ENCODE results near the gene MAP3K20.
"Not testable (repeated sequence)": the region's sequence is repeated elsewhere in the genome, so short reads cannot be mapped to it uniquely, and the experiment has no call there.

Gene MAP3K20

DNA sequence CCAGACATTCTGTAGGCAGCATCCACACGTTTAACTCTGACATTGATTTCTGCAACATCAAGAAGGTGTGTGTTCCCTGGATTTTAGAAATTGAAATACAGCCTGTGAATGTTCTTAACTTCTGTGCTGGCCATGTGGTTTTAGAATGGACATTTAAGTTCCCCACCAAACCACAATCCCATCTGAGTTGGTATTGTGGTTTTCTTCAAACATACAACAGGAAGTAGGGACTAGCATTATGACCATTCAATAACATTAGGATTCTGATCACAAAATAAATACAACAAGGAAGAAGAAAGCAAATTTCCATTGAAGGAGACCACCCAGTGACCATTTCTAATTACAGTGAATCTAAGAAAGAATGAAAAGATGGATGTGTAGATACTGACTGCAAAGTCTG lies 51.2 kb downstream of the MAP3K20 start:
- no peak for ATAC-seq

DNA sequence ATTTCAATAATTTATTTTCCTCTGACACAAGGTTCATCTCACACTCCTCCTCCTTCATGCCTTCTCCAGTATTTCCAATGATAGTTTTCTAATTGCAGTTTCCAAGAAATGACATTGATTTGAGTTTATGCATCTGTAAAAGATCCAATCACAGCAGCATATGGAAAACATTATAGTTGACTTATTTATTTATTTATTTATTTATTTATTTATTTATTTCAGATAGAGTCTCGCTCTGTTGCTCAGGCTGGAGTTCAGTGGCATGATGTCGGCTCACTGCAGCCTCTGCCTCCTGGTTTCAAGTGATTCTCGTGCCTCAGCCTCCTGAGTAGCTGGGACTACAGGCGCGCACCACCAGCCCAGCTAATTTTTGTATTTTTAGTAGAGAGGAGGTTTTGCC lies 52.5 kb downstream of the MAP3K20 start:
- not testable (repeated sequence) for ATAC-seq

DNA sequence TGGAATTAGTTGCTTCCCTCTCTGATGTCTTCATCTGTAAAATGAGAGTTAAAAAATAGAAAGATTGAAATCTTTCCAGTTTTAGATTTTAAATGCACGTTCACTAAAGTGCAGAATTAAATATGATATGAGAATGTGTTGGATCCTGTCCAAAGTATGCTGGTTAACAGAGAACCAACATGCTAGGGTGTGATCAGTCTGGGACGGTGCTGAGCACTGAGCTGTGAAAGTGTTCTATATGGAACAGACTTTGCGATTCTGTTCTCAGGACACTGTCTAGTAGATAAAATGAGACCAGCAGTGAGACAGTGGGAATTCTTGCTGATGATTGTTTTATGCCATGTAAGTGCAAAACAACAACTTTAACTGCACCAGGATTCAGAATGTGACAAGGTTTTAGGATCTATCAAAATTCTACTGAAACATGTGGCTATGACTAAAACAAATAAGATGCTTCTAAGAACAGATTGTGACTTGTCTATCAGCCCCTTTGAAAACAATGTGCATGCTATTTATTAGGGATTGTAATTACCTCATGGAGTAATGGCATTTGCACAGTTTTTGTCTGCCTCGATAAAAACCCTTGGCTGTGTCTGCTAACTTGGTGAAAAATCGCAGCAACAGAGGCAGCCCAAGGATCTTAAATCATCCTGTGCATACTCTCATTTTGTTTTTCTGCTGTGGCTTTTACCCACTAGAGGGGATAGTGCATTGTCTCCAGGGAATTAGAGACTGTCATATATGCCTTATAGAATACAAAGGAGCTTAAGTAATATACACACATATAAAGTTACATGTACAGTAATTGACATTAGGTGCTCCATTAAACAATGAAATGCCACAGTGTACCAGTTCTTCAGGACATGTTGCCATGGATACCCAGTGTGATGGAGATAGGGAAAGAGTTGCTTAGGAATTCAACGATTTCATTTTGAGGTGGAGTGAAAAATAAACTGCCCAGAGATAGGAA lies 55.1 kb downstream of the MAP3K20 start:
- ATAC-seq: no peak

DNA sequence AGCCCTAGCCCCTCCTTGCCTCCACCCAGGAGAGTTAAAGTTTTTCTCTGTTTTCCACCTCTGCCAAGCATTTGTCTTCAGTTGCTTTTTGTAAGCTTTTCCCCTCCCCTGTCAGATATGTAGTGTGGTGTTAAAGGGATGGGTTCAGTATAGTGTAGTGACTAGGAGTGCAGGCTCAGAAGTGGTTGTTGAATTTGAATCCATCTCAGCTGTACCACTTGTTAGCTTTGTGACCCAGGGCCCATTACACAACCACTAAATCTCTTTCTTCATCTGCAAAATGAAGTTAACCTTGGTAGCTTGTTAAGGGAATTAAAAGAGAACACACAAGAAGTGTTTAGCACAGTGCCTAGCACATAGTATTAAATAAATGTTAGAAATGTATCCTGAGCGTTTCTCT lies 56.9 kb downstream of the MAP3K20 start:
- peak in 1 of 2 donors; percentile 19 for ATAC-seq

DNA sequence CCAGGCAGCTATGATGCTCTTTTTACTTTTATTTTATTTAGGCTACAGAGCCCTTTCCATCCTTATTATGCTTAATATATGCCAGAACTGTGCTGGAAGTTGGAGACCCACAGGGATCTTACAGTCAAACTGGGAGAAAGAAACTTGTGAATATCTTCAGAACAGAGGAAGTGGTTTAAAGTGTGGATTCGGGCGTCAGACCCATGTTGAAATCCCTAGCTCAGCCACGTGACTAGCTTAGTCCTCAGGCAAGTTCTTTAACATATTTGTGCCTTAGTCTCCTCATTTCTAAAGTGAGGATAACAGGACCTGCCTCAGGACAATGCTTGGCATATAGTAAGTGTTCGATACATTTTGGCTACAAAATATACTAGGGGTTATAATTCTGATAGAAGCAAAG lies 59.1 kb downstream of the MAP3K20 start:
- ATAC-seq: no peak

DNA sequence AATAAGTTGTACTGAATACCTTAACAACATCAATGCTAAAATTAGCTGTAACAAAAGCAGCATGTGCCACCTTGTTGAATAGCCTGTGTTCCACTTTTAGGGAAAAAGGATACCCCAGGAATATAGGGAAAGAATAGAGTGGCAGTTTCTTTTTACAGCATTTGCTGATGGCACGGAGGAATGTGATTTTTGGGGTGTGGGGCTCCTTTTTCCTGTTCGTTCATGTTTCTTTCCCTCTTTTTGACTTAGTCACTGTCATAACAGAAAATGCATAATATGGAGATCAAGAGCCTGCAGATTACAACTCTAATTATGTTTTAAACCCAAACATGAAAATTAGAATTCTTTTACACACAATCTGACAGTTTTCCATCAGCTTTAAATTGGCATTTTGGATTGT lies 60.4 kb downstream of the MAP3K20 start:
- no peak for ATAC-seq

DNA sequence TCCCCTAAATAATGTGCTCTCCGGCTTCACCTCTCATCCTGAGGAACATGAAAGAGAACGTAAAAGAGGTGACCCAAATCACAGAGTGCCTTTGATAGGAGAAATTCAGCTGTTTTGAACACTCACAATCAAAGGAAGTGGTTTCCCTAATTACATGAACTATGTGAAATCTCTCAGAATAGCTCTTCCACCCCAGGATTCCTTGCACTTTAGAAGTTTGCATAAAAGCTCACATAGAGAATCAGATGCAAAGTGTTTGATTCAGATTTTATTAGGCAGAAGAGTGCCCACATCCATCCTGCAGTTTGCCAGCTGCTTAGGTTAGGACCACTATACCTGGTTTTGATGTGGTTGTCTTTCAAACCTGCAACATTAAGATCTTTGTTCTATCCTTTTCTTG lies 61.0 kb downstream of the MAP3K20 start:
- no peak for ATAC-seq

DNA sequence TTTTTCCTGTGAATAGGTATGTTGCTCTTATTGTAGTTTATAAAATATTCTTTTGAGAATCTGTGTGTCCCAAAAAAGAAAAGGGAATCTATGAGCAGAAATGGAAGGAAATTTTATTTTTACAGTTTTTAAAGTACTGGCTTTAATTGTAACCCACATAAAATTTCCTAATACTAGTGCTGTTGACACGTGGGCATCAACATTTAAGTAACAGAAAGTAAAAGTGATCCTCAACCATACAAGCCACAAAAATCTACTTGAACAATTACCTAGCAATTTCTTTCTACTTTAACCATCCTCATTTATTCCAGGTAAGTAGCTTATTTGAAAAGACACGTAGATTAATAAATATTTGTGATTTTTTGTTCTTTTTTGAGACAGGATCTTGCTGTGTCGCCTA lies 62.0 kb downstream of the MAP3K20 start:
- no peak for ATAC-seq

DNA sequence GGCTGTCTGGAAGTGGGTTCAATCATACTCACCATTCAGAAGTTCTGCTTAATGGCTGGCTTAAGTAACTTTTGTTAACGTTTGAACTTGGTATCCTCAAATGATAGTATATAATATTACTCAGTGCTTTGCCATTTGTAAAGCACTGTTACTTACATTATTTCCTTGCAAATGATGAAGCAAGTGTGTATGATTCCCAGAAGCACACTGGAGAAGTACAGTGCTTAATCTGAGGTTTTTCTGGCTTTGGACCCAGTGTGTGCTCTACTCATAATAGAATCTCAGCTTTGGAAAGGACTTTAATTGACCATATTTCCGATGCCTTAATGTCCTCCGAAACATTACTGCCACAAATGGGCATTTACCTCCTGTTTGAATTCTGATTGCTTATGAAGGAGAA lies 63.3 kb downstream of the MAP3K20 start:
- no peak for ATAC-seq

DNA sequence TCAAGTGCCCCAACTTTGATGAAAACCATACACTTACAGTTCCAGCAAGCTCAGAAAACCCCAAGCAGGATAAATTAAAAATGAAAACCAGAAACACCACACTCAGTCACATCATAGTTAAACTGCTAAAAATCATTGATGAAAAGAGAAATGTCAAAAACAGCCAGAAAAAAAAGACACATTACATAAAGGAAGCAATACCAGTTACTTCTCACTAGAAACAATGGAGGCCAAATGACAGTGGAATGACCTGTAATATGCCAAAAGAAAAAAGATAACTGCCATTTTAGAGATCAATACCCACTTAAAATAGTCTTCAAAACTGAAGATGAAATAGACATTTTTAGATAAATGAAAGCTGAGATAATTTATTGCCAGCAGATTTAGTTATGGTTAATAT lies 66.0 kb downstream of the MAP3K20 start:
- no peak for ATAC-seq

DNA sequence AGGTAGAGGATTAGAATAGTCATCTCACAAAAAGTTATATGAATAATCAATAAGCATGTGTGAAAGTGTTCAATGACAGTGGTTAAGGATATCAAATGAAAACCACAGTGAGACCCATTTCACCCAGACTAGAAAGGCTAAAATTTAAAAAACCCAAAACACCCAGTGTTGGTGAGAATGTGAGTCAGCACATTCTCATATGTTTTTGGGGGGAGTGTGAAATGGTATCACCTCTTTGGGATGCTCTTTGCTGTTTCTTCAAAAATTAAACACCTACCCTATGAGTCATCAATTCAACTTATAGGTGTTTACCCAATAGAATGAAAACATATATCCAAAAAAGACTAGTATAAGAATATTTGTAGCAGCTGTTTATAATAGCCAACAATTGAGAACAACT lies 69.8 kb downstream of the MAP3K20 start:
- peak; percentile 38 to 60 for ATAC-seq

DNA sequence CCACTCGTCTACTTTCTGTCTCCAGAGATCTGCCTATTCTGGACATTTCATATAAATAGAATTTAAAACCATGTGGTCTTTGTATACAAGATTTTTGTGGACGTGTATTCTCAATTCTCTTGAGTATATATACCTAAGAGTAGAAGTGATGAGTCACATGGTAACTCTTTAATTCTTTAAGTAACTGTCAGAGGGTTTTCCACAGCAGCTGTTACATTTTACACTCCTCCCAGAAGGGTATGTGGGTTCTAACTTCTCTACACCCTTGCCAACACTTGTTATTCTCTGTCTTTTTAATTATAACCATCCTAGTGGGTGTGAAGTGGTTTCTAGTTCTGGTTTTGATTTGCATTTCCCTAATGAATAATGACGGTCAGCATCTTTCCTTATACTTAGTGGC lies 70.9 kb downstream of the MAP3K20 start:
- ATAC-seq: peak in 1 of 2 donors; percentile 25

DNA sequence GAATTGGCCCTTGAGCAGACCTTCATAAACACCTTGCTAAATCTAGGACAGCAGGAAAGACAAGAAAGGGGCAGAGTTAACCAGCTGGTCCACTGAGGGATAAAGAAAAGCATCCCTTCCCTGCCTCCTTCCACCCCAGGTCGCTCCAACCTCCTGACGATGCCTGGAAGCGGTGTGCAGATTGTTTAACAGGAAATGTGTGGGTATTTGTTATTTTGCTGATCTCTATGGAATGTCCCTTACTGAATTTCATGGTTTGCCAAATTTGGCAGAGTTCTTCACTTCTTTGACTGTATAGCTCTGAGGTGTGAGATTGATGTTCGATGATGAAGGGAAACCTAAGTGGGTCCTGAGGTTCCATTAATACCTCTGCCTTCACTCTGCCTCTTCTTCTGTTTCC lies 72.9 kb downstream of the MAP3K20 start:
- ATAC-seq: no peak

DNA sequence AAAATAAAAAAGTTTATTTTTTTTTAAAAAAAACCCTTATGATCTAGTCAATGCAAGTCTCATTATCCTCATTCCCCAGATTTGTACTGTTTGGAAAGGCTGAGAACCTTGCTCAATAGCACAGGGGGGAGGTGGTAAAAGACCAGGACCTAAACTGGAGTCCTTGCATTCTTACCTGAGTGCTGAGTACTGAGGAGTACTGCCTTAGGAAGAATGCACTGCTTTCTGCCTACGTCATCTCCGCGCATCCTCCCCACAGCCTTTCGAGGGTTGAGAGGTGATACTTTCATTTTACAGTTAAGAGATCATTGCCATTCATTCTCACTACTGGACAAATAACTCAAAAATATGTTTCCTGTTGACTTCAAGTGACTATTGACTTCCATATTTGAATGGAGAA lies 73.8 kb downstream of the MAP3K20 start:
- peak; percentile 52 to 62 for ATAC-seq

DNA sequence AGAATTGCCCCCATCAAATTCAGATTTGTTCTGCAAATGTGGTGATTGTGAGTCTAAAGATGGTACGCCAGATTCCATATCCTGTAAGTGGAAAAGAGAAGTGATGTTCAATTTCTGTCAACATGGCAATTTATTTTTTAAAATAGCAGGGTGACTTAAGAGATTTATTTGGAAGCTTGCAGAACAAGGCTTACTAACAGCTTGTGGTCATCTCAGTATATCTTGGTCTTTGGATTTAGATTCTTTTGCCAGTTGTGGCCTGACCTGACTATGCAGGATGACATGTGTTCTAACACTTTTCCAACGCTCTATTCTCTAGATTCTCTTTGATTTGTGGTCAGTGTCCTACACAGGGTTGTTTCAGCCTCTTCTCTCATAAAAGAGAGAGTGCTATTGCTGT lies 74.4 kb downstream of the MAP3K20 start:
- ATAC-seq: no peak

DNA sequence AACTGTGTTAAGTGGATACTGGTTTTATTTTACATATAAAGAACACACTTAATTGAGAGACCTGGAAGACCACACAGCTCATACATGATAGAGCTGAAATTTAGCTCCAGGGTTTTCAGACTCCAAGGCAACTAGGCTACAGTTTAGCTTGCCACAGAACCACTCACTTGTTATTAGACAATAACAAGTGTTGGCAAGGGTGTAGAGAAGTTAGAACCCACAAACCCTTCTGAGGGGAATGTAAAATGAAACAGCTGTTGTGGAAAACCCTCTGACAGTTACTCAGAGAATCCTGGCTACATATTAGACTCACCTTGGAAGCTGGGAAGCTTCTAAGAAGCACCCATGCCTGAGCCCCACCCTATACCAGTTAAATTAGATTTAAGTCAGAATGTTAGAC lies 75.3 kb downstream of the MAP3K20 start:
- ATAC-seq: no peak

DNA sequence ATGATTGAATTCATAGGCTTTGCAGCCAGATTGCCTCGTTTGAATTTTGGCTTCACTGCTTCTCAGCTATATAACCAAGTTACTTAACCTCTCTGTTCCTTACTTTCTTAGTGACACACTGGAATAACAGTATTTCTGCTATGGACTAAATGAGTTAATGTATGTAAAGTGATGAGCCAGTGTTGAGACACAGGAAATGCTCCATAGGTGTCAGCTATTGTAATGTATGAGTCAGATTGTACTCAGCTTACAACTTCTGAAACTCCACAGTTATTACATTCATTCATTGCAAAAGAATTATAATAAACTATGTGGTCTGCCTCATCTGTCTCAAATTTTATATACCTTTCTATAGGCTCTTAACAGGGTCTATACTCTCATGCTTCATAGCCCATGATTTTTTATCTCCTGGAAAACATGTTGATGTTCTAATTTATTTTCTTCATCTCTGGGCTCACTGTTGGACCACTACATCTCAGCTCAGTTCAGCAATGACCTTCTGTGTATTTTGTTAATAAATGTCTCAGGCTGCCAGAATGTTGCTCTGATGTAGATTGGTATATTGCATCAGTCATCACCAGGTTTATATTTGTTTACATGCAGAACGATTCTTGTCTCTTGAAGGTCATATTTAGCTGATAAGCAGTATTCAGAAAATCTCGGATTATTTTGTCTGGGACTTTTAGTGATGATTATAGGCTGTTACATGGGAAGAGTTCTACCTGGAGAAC lies 76.2 kb downstream of the MAP3K20 start:
- peak; percentile 74 to 88 for ATAC-seq

DNA sequence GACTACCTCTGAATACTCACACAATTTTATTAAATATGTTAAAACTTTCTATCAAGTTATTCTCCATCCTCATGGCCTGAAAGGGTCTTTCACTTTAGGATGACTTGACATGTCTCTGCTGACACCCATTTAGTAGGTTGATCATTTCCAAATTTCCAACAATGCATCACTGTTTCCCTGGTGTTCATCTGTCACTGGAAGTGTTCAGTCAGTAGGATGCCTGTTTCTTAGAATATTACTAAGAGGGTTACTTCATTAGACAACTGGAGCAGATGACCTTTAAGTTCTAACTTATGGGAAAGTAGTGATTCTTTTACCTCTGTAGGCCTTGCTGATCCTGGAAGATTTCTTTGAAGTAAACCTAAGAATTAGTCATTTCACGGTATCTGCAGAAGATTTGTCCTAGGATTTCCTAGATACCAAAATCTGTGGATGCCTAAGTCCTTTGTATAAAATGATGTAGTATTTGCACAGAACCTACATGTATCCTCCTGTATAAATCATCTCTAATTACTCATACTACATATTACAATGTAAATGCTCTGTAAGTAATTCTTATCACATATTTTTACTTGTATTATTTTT lies 77.7 kb downstream of the MAP3K20 start:
- no peak for ATAC-seq

DNA sequence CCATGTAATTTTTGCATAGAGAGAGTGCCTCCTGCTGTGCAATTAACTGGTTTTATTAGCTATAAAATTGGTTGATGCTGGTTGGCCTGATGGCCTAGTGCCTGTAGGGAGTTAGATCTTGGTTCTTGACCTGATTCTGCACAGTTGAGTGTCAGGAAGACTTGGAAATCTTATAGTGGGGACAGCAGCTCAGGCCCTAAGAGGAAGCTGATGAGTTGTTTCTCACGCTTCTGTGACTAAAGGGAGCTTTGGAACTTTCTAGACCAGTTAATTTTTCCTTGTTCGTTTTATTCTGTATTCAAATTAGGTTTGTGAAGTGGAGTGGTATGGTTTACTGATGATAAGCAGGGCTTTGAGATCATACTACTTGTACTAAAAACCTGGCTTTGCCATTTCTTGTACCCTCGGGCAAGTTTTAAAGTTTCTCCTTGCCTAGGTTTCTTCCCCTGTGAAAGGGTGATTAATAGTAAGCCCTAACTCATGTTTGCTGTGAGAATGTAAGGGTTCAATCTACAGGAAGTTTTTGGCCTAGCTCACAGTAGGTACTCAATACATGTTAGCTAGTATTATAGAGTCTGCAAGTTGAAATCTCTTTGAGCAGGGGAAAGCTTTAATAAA lies 82.1 kb downstream of the MAP3K20 start:
- no peak for ATAC-seq

DNA sequence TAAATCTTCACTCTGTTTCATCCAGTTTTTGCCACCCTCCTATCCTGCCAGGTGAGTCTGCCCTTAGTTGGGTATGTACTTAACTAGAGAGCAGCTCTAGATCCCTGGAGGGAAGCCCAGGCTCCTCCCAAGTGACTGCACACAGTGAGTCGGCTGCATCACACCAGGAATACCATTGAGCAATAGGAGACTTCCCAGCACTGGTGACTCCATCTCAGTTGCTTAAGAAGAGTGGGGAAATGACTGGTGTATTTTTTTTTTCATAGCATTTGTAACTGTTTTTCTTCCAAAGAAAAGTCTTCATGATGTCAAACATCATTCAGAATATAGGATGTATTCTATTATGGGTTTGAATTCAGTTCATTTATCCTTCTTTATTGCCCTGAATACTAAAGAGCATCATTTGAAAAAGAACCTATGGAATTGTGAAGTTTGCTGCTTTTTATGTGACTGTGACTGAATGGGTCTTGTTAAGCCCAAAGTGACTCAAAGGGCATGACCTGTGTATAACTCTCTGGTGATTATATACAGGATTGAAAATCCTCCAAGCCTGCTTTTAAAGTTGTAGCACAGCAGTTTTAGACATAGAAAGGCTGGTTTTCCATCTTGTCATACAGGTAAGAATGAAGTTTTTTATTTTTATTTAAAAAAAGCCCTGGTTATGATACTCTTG lies 84.3 kb downstream of the MAP3K20 start:
- no peak for ATAC-seq

DNA sequence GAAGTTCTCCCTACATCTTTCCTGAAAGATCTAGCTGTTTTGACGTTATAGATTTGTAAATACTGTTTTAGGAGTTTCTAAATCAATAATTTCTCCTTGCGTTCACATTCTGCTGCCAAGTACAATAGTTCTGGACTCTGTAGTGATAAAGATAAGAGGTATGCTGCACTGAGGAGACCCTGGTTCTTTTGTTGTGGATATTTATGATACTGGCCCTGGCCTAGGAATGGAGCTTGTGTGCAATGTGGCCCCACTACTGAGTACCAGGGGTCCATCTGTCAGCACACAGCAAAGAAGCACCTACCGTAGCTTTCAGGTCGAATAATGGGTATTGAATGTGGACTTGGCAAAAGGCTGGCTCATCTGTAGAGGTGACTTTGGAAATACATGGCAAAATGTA lies 85.0 kb downstream of the MAP3K20 start:
- no peak for ATAC-seq

DNA sequence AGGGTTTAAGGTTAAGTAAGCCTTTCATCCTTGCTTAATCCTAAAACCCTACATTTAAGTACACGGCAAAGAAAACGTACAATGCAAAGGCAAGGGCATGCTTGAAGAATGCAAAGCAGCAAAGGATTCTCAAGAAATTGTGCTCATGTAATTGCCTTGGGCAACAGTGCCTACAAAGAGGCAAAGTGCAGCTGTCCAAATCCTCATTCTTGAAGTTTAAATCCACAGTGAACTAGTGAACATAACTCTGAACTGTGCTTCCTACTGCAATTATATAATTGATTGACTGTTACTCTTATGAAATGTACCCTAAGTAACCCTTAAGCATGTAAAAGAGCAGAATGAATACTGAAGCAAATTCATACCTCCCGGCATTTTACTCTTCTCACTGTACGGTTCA lies 85.4 kb downstream of the MAP3K20 start:
- ATAC-seq: no peak

DNA sequence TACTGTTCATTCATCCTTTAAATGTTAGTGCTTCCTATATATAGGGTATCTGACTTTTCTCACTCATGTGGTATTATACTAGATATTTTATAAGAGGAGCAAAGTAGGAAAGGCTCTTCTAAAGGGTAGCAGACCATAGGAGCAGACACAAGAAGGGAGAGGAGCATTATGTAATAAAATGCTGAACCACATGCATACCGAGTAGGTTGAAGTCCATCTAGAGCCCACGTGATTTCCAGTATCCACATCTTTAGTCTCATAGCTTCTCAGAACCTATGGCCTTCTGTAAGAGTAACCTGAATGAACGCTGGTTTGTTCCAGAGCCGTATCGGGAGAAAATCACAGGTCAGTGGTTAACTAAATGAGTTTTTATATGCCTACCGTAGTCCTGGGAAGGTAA lies 85.9 kb downstream of the MAP3K20 start:
- no peak for ATAC-seq

Measured in activated CD4-positive, CD25-positive, alpha-beta regulatory T cell treated with anti-CD3 and anti-CD28 coated beads, Interleukin-2, amount 50 U/mL, for 24 hours (primary cell).